SU-DHL-6 (cell line): ENCODE measurements around the gene TALDO1.

Experiments
- H2AFZ ChIP-seq: fragments of 200-600 bp; sonication (generic); 2 replicates; pipeline ENCODE4 v1.6.1; 2014; ENCODE audit warnings: low read depth, mild to moderate bottlenecking, moderate library complexity, mixed read lengths, antibody characterized with exemption, low read length; ENCODE audit not compliant: severe bottlenecking
- H3F3A ChIP-seq: fragments of 200-600 bp; shearing (Covaris generic); 2 replicates; pipeline ENCODE4 v1.6.0; 2016; ENCODE audit warnings: antibody characterized with exemption, mild to moderate bottlenecking; ENCODE audit not compliant: insufficient read depth
- H3K27ac ChIP-seq: fragments of 200-600 bp; sonication (generic); 2 replicates; pipeline ENCODE4 v1.5.1; 2016; ENCODE audit warnings: low read depth, mild to moderate bottlenecking, low read length, moderate library complexity, mixed read lengths
- H3K27me3 ChIP-seq: fragments of 200-600 bp; sonication (generic), shearing (Covaris generic); 2 replicates; pipeline ENCODE4 v1.6.0; 2014; ENCODE audit warnings: mild to moderate bottlenecking, low read length
- H3K36me3 ChIP-seq: fragments of 200-600 bp; sonication (generic); 2 replicates; pipeline ENCODE4 v1.6.1; 2014; ENCODE audit warnings: mild to moderate bottlenecking, low read length, mixed read lengths
- H3K4me2 ChIP-seq: fragments of 300-600, 200-600 bp; shearing (Covaris generic), sonication (generic); 2 replicates; pipeline ENCODE4 v1.6.0; 2014; ENCODE audit warnings: low read length, low read depth, mild to moderate bottlenecking; ENCODE audit not compliant: poor library complexity, severe bottlenecking
- H3K4me3 ChIP-seq: fragments of 200-600 bp; sonication (generic); 2 replicates; pipeline ENCODE4 v1.5.1; 2014; ENCODE audit warnings: antibody characterized with exemption, low read length, mild to moderate bottlenecking, mixed read lengths; ENCODE audit not compliant: insufficient read depth, poor library complexity, severe bottlenecking
- H3K79me2 ChIP-seq: fragments of 200-600 bp; sonication (generic); 2 replicates; pipeline ENCODE4 v1.6.1; 2014; ENCODE audit warnings: mild to moderate bottlenecking, low read length, moderate library complexity; ENCODE audit not compliant: insufficient read depth
- H3K9ac ChIP-seq: fragments of 200-600 bp; sonication (generic); 2 replicates; pipeline ENCODE4 v1.7.0; 2014; ENCODE audit warnings: mild to moderate bottlenecking, low read length
- H3K9me2 ChIP-seq: fragments of 200-600 bp; sonication (generic); replicated peaks from 2 replicates; pipeline ENCODE4 v1.6.1; 2014; ENCODE audit warnings: low read length; ENCODE audit not compliant: insufficient read depth
- H3K9me3 ChIP-seq: fragments of 200-600 bp; sonication (generic); 2 replicates; pipeline ENCODE4 v1.6.1; 2014; ENCODE audit warnings: low read length, mixed read lengths; ENCODE audit not compliant: insufficient read depth
- H4K20me1 ChIP-seq: fragments of 200-600 bp; sonication (generic); 2 replicates; pipeline ENCODE4 v1.6.1; 2014; ENCODE audit warnings: low read depth, mild to moderate bottlenecking, antibody characterized with exemption, low read length, moderate library complexity, mixed read lengths
- EZH2phosphoT487 ChIP-seq: fragments of 200-600 bp; sonication (generic), shearing (Covaris generic); conservative IDR thresholded peaks from 2 replicates; pipeline ENCODE4 v1.6.1; 2018; ENCODE audit warnings: mild to moderate bottlenecking, antibody characterized with exemption, low read length, moderate library complexity, mixed read lengths
- TF ChIP-seq, protein P1 (sequence below): fragments of 200-600 bp; sonication (generic); IDR thresholded peaks from one replicate; pipeline ENCODE4 v1.5.1; 2017; ENCODE audit warnings: antibody characterized with exemption, mild to moderate bottlenecking, low read length, moderate library complexity; ENCODE audit not compliant: insufficient read depth, poor library complexity, severe bottlenecking

The TALDO1 gene

DNA sequence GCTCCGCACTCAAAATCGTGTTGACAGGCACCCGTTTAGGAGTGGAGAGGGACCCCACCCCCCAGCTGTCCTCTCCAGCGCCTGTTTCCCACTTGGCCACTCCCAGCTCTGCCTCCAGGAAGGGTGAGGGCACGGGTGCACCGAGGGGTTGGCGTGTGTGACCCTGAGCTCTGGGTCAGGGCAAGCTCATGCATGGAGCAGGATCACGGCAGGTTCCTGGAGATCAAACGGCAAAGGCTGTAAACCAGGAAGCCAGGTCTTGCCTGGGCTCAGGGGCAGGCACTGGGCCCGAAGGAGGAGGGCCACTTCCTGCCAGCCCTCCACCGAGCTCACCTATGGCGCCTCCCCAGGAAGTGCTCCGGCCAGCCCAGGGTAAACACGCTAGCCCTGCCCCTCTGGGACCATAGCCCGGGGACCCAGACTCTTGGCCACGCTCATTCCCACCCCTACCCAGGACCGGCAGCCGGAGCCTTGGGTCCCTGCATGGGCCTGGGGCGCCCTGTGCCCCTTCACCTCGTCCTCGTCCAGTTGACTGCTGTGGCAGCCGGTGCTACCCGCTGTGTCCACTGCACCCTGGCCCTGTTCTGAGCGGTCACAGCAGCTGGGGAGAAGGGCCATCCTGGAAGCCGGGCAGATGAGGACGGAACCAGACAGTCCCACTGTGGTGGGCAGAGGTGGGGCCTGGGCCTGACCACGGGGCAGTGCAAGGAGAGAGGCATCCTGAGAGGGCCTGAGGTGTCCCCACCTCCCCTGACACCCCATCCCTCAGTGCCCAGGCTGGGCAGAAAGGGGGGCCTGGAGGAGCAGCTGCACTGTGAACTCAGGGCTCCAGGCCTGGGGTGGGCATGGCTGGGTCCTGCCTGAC, 42.3 kb upstream of the TALDO1 start:
- Histone ChIP-seq H3F3A (no peaks in the 10 kb centered on the region), H3K27ac (no peak overlapping the region), H2AFZ (no peak overlapping the region), H3K9me2 (no peaks in the 10 kb centered on the region), H4K20me1 (no peaks in the 10 kb centered on the region), H3K27me3 (no peaks in the 10 kb centered on the region), H3K36me3 (no peaks in the 10 kb centered on the region), H3K79me2 (no peaks in the 10 kb centered on the region), H3K4me3 (no peak overlapping the region), H3K9me3 (no peaks in the 10 kb centered on the region), H3K9ac (no peak overlapping the region), H3K4me2 (no peak overlapping the region)
- TF ChIP-seq EZH2phosphoT487: no peak
- TF ChIP-seq, protein P1, sequence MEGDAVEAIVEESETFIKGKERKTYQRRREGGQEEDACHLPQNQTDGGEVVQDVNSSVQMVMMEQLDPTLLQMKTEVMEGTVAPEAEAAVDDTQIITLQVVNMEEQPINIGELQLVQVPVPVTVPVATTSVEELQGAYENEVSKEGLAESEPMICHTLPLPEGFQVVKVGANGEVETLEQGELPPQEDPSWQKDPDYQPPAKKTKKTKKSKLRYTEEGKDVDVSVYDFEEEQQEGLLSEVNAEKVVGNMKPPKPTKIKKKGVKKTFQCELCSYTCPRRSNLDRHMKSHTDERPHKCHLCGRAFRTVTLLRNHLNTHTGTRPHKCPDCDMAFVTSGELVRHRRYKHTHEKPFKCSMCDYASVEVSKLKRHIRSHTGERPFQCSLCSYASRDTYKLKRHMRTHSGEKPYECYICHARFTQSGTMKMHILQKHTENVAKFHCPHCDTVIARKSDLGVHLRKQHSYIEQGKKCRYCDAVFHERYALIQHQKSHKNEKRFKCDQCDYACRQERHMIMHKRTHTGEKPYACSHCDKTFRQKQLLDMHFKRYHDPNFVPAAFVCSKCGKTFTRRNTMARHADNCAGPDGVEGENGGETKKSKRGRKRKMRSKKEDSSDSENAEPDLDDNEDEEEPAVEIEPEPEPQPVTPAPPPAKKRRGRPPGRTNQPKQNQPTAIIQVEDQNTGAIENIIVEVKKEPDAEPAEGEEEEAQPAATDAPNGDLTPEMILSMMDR: no peak

DNA sequence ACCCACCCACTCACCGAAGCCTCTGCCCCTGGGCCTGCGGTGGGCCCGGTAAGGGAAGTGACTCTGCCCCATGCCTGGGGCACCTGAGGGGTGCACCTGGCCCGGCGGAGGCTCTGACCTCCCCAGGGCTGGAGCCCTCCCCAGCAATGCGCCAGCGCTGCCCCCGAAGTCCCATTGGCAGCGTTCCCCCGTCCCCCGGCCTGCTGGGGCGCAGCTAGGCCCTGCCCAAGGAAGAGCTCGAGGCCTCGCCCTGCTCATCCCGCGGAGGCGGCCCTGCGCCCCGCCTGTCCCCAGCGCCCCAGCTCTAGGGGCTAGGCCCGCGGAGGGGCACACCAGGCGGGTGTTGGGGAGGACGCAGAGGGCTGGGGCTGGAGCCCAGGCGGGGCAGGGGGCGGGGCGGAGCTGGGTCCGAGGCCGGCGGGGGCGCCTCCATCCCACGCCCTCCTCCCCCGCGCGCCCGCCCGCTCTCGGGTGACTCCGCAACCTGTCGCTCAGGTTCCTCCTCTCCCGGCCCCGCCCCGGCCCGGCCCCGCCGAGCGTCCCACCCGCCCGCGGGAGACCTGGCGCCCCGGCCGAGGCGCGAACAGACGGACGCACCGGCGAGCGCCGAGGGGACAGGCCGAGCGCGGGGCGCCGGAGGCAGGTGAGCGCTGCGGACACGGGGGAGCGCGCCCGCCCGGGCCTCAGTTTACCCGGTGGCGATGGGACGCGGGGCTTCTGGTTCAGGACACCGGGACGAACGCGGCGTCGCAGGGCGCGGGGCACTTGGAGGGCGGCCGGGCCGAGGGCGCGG, 41.4 kb upstream of the TALDO1 start, which contains the start of gene EPS8L2:
TSS of gene EPS8L2 (plus strand) at position 586 of the 793 bp plus-strand sequence. CDS start 3,177 bp downstream, outside the sequence.
- Histone ChIP-seq H3K4me3 (no peak within 1 kb of the TSS), H3K4me2 (no peak within 1 kb of the TSS), H3K27me3 (no peaks in the 10 kb centered on the region), H2AFZ (no peak within 1 kb of the TSS), H4K20me1 (no peaks in the 10 kb centered on the region), H3K36me3 (no peaks in the 10 kb centered on the region), H3K9me2 (no peaks in the 10 kb centered on the region), H3K27ac (no peak within 1 kb of the TSS), H3F3A (no peaks in the 10 kb centered on the region), H3K9me3 (no peaks in the 10 kb centered on the region), H3K9ac (no peak within 1 kb of the TSS), H3K79me2 (no peaks in the 10 kb centered on the region)
- TF ChIP-seq EZH2phosphoT487: no peak
- TF ChIP-seq, protein P1: no peak

DNA sequence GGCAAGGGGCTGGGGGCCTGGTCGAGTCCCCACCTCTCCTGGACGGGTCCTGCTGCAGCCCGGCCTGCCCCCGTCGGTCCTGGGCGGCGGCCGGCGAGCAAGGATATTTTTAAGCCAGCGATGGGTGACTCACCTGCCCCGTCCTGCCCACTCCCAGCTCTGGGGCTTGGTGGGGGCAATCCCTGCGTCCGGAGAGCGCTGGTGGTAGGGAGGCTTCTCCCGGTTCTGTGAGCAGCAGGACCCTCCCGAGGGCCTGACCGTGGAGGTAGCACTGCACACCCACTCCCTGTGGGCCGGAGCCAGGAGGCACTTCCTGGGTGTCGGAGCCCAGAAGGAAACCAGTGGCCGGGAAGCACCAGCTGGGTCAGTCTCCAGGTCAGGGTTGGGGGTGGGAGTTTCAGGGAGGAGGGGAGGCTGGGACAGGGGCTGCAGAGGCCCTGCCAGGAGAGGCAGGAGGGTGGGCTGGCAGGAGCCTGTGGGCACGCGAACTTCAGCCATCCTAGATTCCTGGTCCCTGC, 40.8 kb upstream of the TALDO1 start:
- Histone ChIP-seq H3K4me3 (no peak overlapping the region), H3K36me3 (no peaks in the 10 kb centered on the region), H4K20me1 (no peaks in the 10 kb centered on the region), H3K9ac (no peak overlapping the region), H3F3A (no peaks in the 10 kb centered on the region), H2AFZ (no peak overlapping the region), H3K9me2 (no peaks in the 10 kb centered on the region), H3K79me2 (no peaks in the 10 kb centered on the region), H3K9me3 (no peaks in the 10 kb centered on the region), H3K4me2 (no peak overlapping the region), H3K27me3 (no peaks in the 10 kb centered on the region), H3K27ac (no peak overlapping the region)
- TF ChIP-seq, protein P1: no peak
- no peak for TF ChIP-seq EZH2phosphoT487
